Activated T-cell treated with anti-CD3 and anti-CD28 coated beads for 24 hours (primary cell): ENCODE data around the gene CEP72.
"Not testable (repeated sequence)": the region's sequence is repeated elsewhere in the genome, so short reads cannot be mapped to it uniquely, and the experiment has no call there.

Source experiments
- DNase-seq: peaks from one replicate; pipeline ENCODE4 v3.0.0-alpha.2; 2020; ENCODE audit warnings: low read depth

CEP72 gene

GRCh38 chr5:617896-618295, 5.8 kb downstream of the CEP72 start:
- no peak for DNase-seq

DNA sequence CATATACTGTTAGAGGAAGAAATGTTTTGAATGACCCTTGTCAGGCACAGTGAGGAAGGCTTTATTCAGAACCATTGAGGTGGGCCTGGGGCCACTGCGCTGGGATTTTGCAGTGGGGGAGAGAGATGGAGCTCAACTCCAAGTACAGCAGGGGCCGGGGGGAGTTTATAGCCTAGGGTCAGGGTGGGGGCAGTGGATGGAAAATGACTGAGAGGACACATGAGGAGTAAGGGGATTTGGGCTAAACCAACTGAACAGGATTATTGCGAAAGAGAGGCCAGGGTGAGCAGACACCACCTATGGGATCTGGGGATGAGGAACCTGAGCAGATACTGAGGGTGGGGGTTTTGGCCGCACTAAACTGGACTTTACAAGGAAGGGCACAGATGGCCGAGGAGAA, 6.3 kb downstream of the CEP72 start:
- no peak for DNase-seq

- no peak for DNase-seq
Measured at GRCh38 chr5:619444-619843, 7.3 kb downstream of the CEP72 start.

DNA sequence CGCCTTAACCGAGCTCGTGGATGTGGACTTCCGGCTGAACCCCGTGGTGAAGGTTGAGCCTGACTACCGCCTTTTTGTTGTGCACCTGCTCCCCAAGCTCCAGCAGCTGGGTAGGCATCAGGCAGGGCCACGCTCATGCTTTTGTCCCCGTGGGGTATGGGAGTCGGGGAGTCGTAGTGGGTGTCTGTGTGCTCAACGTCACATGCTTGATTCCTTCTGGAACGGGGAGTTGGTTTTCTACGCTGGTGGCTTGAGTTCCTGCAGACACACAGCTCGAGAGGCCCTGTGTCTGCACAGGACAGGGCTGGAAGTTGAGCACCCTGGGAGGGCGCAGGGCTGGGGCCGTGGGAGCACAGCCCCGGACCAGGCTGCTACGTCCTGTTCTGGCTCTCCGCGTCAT, 8.0 kb downstream of the CEP72 start:
- DNase-seq: no peak

DNA sequence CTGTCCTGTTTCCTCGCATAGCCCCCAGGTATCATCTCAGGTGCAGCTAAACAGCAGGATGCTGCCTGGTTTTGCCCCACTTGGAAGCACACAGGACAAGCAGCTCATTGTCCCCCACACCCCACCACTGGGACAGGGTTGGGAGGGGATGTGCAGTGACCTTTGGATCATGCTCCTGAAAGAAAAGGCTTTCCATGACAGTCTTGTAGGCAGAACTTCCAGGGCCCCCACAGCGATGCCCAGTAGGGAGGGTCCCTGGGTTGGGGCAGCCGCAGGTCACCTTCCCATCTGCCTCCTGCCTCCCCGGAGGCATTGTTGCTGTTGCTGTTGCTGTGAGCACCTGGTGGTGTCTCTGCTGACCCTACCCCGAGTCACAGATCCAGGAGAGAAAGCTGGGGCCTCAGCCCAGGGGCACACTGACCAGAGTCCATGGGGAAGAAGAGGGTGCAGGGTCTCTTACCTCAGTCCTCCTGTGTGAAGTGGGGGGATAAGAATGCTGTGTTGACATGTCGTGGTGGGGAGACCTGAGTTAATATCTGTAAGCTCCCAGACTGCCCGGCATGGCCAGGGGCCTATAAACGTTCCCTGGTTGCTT, 8.5 kb downstream of the CEP72 start:
- DNase-seq: no peak

GRCh38 chr5:621341-621761, 9.2 kb downstream of the CEP72 start:
- no peak for DNase-seq

GRCh38 chr5:622359-622758, 10.2 kb downstream of the CEP72 start:
- DNase-seq: no peak

- no peak for DNase-seq
Measured at GRCh38 chr5:622946-623522, 10.9 kb downstream of the CEP72 start.

GRCh38 chr5:623531-623930, 11.4 kb downstream of the CEP72 start:
- DNase-seq: no peak

- DNase-seq: no peak
Measured at GRCh38 chr5:624118-624950, 12.2 kb downstream of the CEP72 start.

- DNase-seq: no peak
Measured at GRCh38 chr5:624951-625230, 12.8 kb downstream of the CEP72 start.

GRCh38 chr5:625516-625915, 13.4 kb downstream of the CEP72 start:
- no peak for DNase-seq

DNA sequence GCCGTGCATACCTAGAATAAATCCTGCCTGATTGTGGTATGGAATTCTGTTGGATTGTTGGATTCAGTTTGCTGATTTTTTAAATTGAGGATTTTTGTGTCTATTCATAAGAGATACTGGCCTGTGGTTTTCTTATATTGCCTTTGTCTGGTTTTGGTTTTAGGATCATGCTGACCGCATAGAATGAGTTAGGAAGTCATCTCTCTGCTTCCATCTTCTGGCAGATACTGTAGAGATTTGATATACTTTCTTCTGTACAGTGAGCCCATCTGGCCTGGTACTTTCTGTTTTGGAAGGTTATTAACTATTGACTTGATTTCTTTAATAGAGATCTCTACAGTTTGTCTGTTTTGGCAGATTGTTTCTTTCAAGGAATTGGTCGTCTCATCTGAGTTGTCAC, 14.7 kb downstream of the CEP72 start:
- DNase-seq: no peak

DNA sequence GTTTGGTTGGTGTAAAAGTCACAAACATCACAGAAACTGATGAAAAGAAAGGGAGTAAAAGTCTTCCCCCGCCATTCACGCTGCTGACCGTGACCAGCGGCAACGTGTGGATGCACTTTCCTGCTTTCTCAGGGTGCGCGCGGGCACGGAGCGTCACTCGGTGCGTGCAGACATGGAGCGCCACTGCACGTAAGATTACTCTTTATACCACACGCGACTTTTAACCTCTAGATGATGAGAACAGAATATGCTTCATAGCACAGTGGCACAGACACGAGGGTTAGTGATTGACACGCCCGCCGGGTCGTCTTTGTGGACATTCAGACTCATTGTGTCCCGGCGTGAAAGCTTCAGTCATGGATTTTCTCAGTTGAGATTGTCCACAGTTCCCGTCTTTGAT, 15.7 kb downstream of the CEP72 start:
- DNase-seq: no peak

- DNase-seq: not testable (repeated sequence)
Measured at GRCh38 chr5:628351-629205, 16.4 kb downstream of the CEP72 start.

- no peak for DNase-seq
Measured at GRCh38 chr5:633501-633955, 21.4 kb downstream of the CEP72 start.

GRCh38 chr5:634191-634590, 22.1 kb downstream of the CEP72 start:
- DNase-seq: no peak

DNA sequence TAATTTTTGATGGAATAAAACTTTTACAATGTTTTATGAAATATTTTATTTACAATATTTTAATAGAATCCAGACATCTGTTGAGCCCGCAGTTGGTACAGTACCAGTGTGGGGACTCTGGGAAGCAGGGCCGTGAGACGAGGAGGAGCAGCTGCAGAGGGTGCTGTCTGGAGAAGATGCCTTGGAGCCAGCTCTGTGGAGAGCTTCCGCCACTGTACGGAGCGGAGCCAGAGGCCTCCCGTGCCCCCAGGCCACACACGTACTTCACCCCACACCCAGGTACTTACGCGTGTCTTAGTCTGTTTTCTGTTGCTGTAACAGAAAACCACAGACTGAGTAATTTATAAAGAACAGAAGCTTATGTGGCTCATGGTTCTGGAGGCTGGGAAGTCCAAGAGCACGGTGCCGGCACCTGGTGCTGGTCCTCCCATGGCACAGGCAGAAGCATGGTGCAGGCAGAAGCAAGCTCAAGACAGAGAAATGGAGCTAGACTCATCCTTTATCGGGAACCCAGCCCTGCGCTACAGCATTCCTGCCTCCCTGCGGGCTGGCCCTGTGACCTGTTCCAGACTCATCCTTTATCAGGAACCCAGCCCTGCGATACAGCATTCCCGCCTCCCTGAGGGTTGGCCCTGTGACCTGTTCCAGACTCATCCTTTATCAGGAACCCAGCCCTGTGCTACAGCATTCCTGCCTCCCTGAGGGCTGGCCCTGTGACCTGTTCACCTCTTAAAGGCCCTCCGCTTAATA, 23.3 kb downstream of the CEP72 start:
- DNase-seq: no peak

- DNase-seq: no peak
Measured at GRCh38 chr5:636951-637350, 24.8 kb downstream of the CEP72 start.

DNA sequence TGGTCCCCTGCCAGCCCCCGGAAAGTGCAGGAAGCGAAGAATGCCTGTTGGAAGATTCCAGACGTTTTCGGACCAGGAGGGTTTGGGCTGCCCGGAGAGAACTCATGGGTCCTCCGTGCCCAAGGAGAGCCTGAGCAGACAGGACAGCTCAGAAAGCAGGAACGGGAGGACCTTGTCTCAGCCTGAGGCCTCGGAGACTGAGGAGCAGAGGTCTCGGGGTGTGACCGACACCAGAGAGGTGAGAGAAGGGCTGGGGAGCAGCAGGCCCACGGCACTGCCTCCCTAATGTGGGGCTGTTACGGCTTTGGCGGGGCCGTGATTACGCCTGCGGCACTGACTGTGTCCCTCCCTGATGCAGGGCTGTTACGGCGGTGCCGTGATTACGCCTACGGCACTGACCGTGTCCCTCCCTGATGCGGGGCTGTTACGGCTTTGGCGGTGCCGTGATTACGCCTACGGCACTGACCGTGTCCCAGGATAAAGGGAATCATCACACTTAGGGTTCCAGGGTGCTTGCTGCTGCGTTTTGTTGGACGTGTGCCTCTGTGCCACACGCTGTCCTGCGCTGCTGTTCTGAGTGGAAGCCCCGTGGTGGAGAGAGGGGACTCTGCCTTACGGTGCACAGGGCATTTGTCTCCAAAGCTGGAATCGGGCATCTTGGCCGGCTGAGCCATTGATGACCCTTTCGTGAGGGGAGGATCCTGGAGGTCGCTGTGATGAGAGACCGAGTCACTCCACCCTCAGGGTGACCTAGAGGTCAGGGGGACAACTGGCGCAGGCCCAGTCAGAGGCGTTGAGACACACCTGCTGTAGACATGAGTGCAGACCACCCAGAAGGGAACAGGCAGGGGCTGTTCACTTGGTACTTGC, 25.7 kb downstream of the CEP72 start:
- DNase-seq: no peak
